ENCODE measurements around the gene KCNQ5.

GRCh38 chr6:73200735-73201134 is 578.9 kb downstream of the KCNQ5 start:
- TF ChIP-seq CTCF (tag by site-specific recombination; IDR thresholded peaks at IDR 0.05), result no peak
- TF ChIP-seq WT1 (tag by site-specific recombination; IDR thresholded peaks at IDR 0.05), result no peak
- TF ChIP-seq SP2 (tag by site-specific recombination; IDR thresholded peaks at IDR 0.05), result no peak
- TF ChIP-seq ZNF133 (tag by site-specific recombination; IDR thresholded peaks at IDR 0.05), result no peak
- TF ChIP-seq ZNF404 (tag by site-specific recombination; IDR thresholded peaks at IDR 0.05), result no peak

All from HEK293 (cell line).